Mononuclear cell (primary cell): ENCODE measurements around the gene EEF1A2. TPM values are rescaled to one million over a fixed set of nuclear protein-coding genes. Genes with fewer than 3 reads are reported as not detected.

Source experiments
- H3K27me3 ChIP-seq: 2 replicates; pipeline ENCODE4 v1.6.0; 2011; ENCODE audit warnings: low read length, control low read depth; ENCODE audit not compliant: insufficient read depth
- H3K4me1 ChIP-seq: 2 replicates; pipeline ENCODE4 v1.5.1; 2011; ENCODE audit warnings: mild to moderate bottlenecking, low read length, control low read depth; ENCODE audit not compliant: insufficient read depth
- H3K4me3 ChIP-seq: 2 replicates; pipeline ENCODE4 v1.5.1; 2011; ENCODE audit warnings: mild to moderate bottlenecking, low read length, moderate library complexity
- H3K9me3 ChIP-seq: 2 replicates; pipeline ENCODE4 v1.5.1; 2011; ENCODE audit warnings: low read depth, mild to moderate bottlenecking, control low read depth, low read length
- total RNA-seq: library from RNA; depleted of rRNA; stranded (reverse); fragments of >200 nt; gene quantifications from one replicate; pipeline ENCODE4 v1.2.3, GENCODE V29; 2012

The EEF1A2 gene
- total RNA-seq, 1 donor = 0.73 TPM

- H3K4me3 ChIP-seq = no peak overlapping the region
- H3K27me3 ChIP-seq = peaks cover 4% of the 10 kb centered on the region
- no peaks in the 10 kb centered on the region for H3K9me3 ChIP-seq
- H3K4me1 ChIP-seq = peaks cover 13% of the 10 kb centered on the region
Observed at GRCh38 chr20:63443606-63444395, 55.1 kb downstream of the EEF1A2 start.

- peaks cover 4% of the 10 kb centered on the region for H3K27me3 ChIP-seq
- H3K4me1 ChIP-seq = peaks cover 13% of the 10 kb centered on the region
- no peaks in the 10 kb centered on the region for H3K9me3 ChIP-seq
- no peak overlapping the region for H3K4me3 ChIP-seq
Observed at GRCh38 chr20:63442100-63442493, 56.8 kb downstream of the EEF1A2 start.

GRCh38 chr20:63441136-63442099, 57.5 kb downstream of the EEF1A2 start:
- no peaks in the 10 kb centered on the region for H3K9me3 ChIP-seq
- peaks cover 13% of the 10 kb centered on the region for H3K4me1 ChIP-seq
- peaks cover 4% of the 10 kb centered on the region for H3K27me3 ChIP-seq
- H3K4me3 ChIP-seq = no peak overlapping the region

GRCh38 chr20:63440366-63440955, 58.4 kb downstream of the EEF1A2 start:
- peaks cover 4% of the 10 kb centered on the region for H3K27me3 ChIP-seq

GRCh38 chr20:63439866-63440265, 59.0 kb downstream of the EEF1A2 start:
- H3K9me3 ChIP-seq = no peaks in the 10 kb centered on the region
- H3K27me3 ChIP-seq = peaks cover 4% of the 10 kb centered on the region
- no peak overlapping the region for H3K4me3 ChIP-seq
- peaks cover 13% of the 10 kb centered on the region for H3K4me1 ChIP-seq

More at GRCh38 chr20:63440366-63440955, 58.4 kb downstream of the EEF1A2 start:
- Histone ChIP-seq H3K4me3 (no peak overlapping the region), H3K4me1 (peaks cover 13% of the 10 kb centered on the region), H3K9me3 (no peaks in the 10 kb centered on the region)

- Histone ChIP-seq H3K9me3 (no peaks in the 10 kb centered on the region), H3K4me1 (peaks cover 17% of the 10 kb centered on the region), H3K4me3 (no peak overlapping the region), H3K27me3 (peaks cover 4% of the 10 kb centered on the region)
Observed at GRCh38 chr20:63438121-63438520, 60.8 kb downstream of the EEF1A2 start.

Other genes with a start within 250 kb of the EEF1A2 start
- gene NKAIN4, start 244.6 kb downstream of the EEF1A2 start, total RNA-seq = not detected
- 36.4 TPM for gene ARFGAP1, start 226.3 kb downstream of the EEF1A2 start, total RNA-seq
- gene COL20A1, start 205.9 kb downstream of the EEF1A2 start, total RNA-seq = not detected
- gene CHRNA4, start 137.7 kb downstream of the EEF1A2 start, total RNA-seq = not detected
- under 0.01 TPM for gene KCNQ2, start 26.4 kb downstream of the EEF1A2 start, total RNA-seq
- gene PPDPF, start 21.7 kb upstream of the EEF1A2 start, total RNA-seq = 57.6 TPM
- 0.52 TPM for gene PTK6, start 38.3 kb upstream of the EEF1A2 start, total RNA-seq
- not detected for gene SRMS, start 48.7 kb upstream of the EEF1A2 start, total RNA-seq
- gene FNDC11, start 55.1 kb upstream of the EEF1A2 start, total RNA-seq = 0.84 TPM
- 49.0 TPM for gene HELZ2, start 75.2 kb upstream of the EEF1A2 start, total RNA-seq
- gene GMEB2, start 128.0 kb upstream of the EEF1A2 start, total RNA-seq = 27.1 TPM
- gene STMN3, start 154.3 kb upstream of the EEF1A2 start, total RNA-seq = 14.5 TPM
- 5.7 TPM for gene RTEL1, start 159.2 kb upstream of the EEF1A2 start, total RNA-seq
- not detected for gene TNFRSF6B, start 197.6 kb upstream of the EEF1A2 start, total RNA-seq
- 13.5 TPM for gene ARFRP1, start 208.9 kb upstream of the EEF1A2 start, total RNA-seq
- 14.0 TPM for gene ZGPAT, start 209.0 kb upstream of the EEF1A2 start, total RNA-seq
- 117 TPM for gene LIME1, start 237.6 kb upstream of the EEF1A2 start, total RNA-seq
- 17.1 TPM for gene SLC2A4RG, start 240.7 kb upstream of the EEF1A2 start, total RNA-seq